Measurements from ENCODE around the gene SPTBN1. TPM values are rescaled to one million over a fixed set of nuclear protein-coding genes. Genes with fewer than 3 reads are reported as not detected.

The SPTBN1 gene
- total RNA-seq, 1 donor from 2014 or later: 813 TPM

DNA sequence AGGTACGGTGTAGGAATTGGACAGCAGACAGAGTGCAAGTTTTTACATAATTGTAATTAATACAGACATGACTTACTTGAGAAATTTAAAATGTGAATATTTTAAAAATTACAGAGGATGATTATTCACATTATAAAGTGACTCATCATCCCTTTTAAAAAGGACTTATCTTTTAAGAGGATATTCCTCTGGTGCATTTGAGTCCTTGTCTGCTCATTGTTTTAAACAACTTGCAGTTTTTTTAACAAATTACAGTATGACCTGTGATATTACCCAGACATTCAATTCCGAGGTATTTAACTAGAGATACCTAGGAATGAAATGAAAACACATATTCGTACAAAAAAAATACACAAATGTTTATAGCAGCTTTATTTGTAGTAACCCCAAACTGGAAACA lies 38.0 kb downstream of the SPTBN1 start:
- DNase-seq (no peak), ATAC-seq (no peak)
- Histone ChIP-seq H3K36me3 (peaks cover 9% of the 10 kb centered on the region), H3K27ac (no peak overlapping the region), H3K27me3 (no peaks in the 10 kb centered on the region), H3K4me1 (peaks cover 27% of the 10 kb centered on the region), H3K9me3 (no peaks in the 10 kb centered on the region), H3K4me3 (no peak overlapping the region)
- TF ChIP-seq CTCF (IDR thresholded peaks at IDR 0.05): no peak
- intact Hi-C loops (cut with DNase I): no loop called here

GRCh38 chr2:54496920-54497319 lies 40.8 kb downstream of the SPTBN1 start:
- ATAC-seq (no peak), DNase-seq (no peak)
- H3K27ac ChIP-seq: no peak overlapping the region
- no peak overlapping the region for H3K4me3 ChIP-seq
- no peaks in the 10 kb centered on the region for H3K27me3 ChIP-seq
- peaks cover 41% of the 10 kb centered on the region for H3K4me1 ChIP-seq
- intact Hi-C loops (cut with DNase I): no loop called here
- no peak for TF ChIP-seq CTCF (IDR thresholded peaks at IDR 0.05)
- H3K36me3 ChIP-seq: peaks cover 9% of the 10 kb centered on the region
- no peaks in the 10 kb centered on the region for H3K9me3 ChIP-seq

GRCh38 chr2:54497763-54498680 lies 41.9 kb downstream of the SPTBN1 start:
- no peak for DNase-seq
- Histone ChIP-seq H3K27ac (no peak overlapping the region), H3K27me3 (no peaks in the 10 kb centered on the region), H3K36me3 (peaks cover 9% of the 10 kb centered on the region), H3K4me1 (peaks cover 51% of the 10 kb centered on the region), H3K9me3 (no peaks in the 10 kb centered on the region), H3K4me3 (no peak overlapping the region)
- intact Hi-C loops (cut with DNase I): no loop called here
- peak; percentile 63 for ATAC-seq
- TF ChIP-seq CTCF (IDR thresholded peaks at IDR 0.05): peak; percentile 43

DNA sequence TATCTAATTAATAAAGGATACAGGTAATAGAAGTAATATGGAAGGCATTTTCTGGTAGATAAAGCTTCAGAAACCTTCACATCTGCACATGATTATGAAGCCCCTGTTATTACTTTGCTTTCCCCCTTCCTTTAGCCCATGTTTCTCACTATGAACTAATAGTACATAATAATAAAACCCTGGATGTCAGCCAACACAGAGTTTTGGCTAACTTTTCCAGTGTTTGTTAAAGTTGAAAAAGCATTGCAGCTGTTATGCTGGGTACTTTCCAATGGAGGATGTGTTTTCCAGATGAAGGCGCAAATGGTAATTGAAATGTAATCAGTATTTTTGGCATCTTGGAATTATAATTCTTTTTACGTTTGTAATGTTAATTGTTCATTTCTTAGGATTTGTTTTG lies 43.5 kb downstream of the SPTBN1 start:
- intact Hi-C loops (cut with DNase I): no loop called here
- Histone ChIP-seq H3K27me3 (no peaks in the 10 kb centered on the region), H3K27ac (peak overlapping the region; percentile 11), H3K36me3 (no peaks in the 10 kb centered on the region), H3K4me1 (peaks cover 66% of the 10 kb centered on the region), H3K4me3 (no peak overlapping the region), H3K9me3 (no peaks in the 10 kb centered on the region)
- ATAC-seq (no peak), DNase-seq (no peak)
- no peak for TF ChIP-seq CTCF (IDR thresholded peaks at IDR 0.05)

DNA sequence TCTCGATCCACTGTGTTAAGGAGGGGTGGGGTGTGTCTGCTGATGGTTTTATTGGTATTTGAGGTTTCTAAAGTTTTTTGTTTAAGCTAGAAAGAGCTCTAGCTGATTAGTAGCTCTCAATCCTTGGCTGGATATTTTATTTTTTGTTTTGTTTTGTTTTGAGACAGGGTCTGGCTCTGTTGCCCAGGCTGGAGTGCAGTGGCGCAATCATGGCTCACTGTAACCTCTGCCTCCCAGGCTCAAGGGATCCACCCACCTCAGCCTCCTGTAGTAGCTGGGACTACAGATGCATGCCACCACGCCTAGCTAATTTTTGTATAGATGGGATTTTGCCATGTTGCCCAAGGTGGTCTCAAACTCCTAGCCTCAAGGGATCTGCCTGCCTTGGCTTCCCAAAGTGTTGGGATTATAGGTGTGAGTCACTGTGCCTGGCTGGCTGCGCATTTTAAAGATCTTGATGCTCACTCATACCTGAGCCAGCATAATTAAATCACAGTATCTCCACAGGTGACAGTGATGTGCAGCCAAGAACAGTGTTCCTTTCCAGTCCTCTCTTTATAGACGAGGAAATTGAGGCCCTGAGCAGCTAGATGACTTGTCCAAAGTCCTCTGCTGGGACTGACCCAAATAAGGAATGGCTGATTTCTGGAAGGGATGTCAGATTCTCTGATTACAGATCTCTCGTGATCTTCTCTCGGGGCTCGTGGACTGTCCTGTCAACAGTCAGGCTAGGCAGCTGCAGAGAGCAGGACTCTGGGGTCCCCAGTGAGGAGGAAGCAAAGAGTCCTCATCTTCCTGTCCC lies 44.5 kb downstream of the SPTBN1 start:
- no peak for ATAC-seq
- no peaks in the 10 kb centered on the region for H3K27me3 ChIP-seq

More for the DNA sequence above, 44.5 kb downstream of the SPTBN1 start:
- TF ChIP-seq CTCF (IDR thresholded peaks at IDR 0.05): no peak
- Histone ChIP-seq H3K36me3 (no peaks in the 10 kb centered on the region), H3K4me1 (peaks cover 75% of the 10 kb centered on the region), H3K4me3 (no peak overlapping the region), H3K9me3 (no peaks in the 10 kb centered on the region), H3K27ac (peak overlapping the region; percentile 31)
- DNase-seq: no peak
- intact Hi-C loops (cut with DNase I): no loop called here

Data from upper lobe of right lung (tissue), 1 donor.